ENCODE results near the gene TAF10.
A peak's percentile ranks its signal among the peaks of the same experiment; 100 is the strongest.

Gene TAF10

GRCh38 chr11:6607190-6607795 is 4.7 kb downstream of the TAF10 start:
- DNase-seq: no peak

GRCh38 chr11:6606471-6607189 is 5.4 kb downstream of the TAF10 start:
- peak; percentile 25 for DNase-seq

- no peak for DNase-seq
These were observed 7.2 kb downstream of the TAF10 start for GRCh38 chr11:6604790-6605189.

- DNase-seq: peak; percentile 25
These were observed 7.9 kb downstream of the TAF10 start for GRCh38 chr11:6604081-6604626.

- DNase-seq: peak; percentile 75
These were observed 8.5 kb downstream of the TAF10 start, which contains the start of the genes ILK and RRP8 for GRCh38 chr11:6603287-6604080. Gene ILK (plus strand): TSS chr11:6603774. CDS start chr11:6604272, 498 bp downstream. Gene RRP8 (minus strand): TSS chr11:6603616. CDS start chr11:6603502, 114 bp downstream.

GRCh38 chr11:6602096-6602940 is 9.7 kb downstream of the TAF10 start:
- DNase-seq: no peak

- DNase-seq: no peak
These were observed 11.0 kb downstream of the TAF10 start for GRCh38 chr11:6601041-6601461.

- DNase-seq: no peak
These were observed 12.1 kb downstream of the TAF10 start for GRCh38 chr11:6599881-6600390.

GRCh38 chr11:6599449-6599848 is 12.6 kb downstream of the TAF10 start:
- DNase-seq: no peak

- no peak for DNase-seq
These were observed 13.5 kb downstream of the TAF10 start for GRCh38 chr11:6598555-6598954.

- DNase-seq: no peak
These were observed 15.7 kb downstream of the TAF10 start for GRCh38 chr11:6596239-6596877.

- no peak for DNase-seq
These were observed 17.8 kb downstream of the TAF10 start for GRCh38 chr11:6594142-6594768.

GRCh38 chr11:6588018-6588417 is 24.0 kb downstream of the TAF10 start:
- DNase-seq: no peak

GRCh38 chr11:6587360-6587953 is 24.6 kb downstream of the TAF10 start:
- no peak for DNase-seq

GRCh38 chr11:6586434-6587359 is 25.3 kb downstream of the TAF10 start:
- DNase-seq: no peak

GRCh38 chr11:6584528-6584927 is 27.5 kb downstream of the TAF10 start:
- DNase-seq: no peak

GRCh38 chr11:6583584-6583983 is 28.4 kb downstream of the TAF10 start:
- no peak for DNase-seq

- no peak for DNase-seq
These were observed 32.3 kb downstream of the TAF10 start for GRCh38 chr11:6579681-6580080.

GRCh38 chr11:6578134-6578533 is 33.9 kb downstream of the TAF10 start:
- DNase-seq: no peak
